ENCODE results near the gene CDC42EP5. TPM values are rescaled to one million over a fixed set of nuclear protein-coding genes. Genes with fewer than 3 reads are reported as not detected.

CDC42EP5 gene
- total RNA-seq, 1 donor from 2014 or later: 153 TPM

GRCh38 chr19:54462655-54463530, 10.2 kb downstream of the CDC42EP5 start:
- intact Hi-C loops (cut with DNase I): loop anchor here (1.0 to 10.0 kb wide), 7 partner anchors 14 to 1131 kb away; partner anchors contain the start of genes LENG8, NDUFA3, OSCAR and PPP6R1
- H3K4me1 ChIP-seq: peaks cover 14 to 20% of the 10 kb centered on the region in 2 donors
- H3K4me3 ChIP-seq: peak overlapping the region; percentile 71 to 79
- peak overlapping the region; percentile 97 for H3K27ac ChIP-seq
- H3K9me3 ChIP-seq: no peaks in the 10 kb centered on the region
- TF ChIP-seq CTCF (IDR thresholded peaks at IDR 0.05): peak in 2 of 3 experiments; percentile 4 to 23
- peaks cover 36 to 42% of the 10 kb centered on the region in 2 donors for H3K36me3 ChIP-seq
- peak in 1 of 2 donors; percentile 88 for DNase-seq (ENCODE audit: low spot score in 2 of 2)
- no peaks in the 10 kb centered on the region for H3K27me3 ChIP-seq

GRCh38 chr19:54462047-54462654, 10.9 kb downstream of the CDC42EP5 start:
- DNase-seq (ENCODE audit: low spot score in 2 of 2): peak in 1 of 2 donors; percentile 62
- Histone ChIP-seq H3K27me3 (no peaks in the 10 kb centered on the region), H3K27ac (peak overlapping the region; percentile 97), H3K4me3 (peak overlapping the region; percentile 71 to 79), H3K9me3 (no peaks in the 10 kb centered on the region), H3K4me1 (peaks cover 14 to 20% of the 10 kb centered on the region in 2 donors), H3K36me3 (peaks cover 43 to 49% of the 10 kb centered on the region in 2 donors)
- TF ChIP-seq CTCF (IDR thresholded peaks at IDR 0.05): no peak
- intact Hi-C loops (cut with DNase I): loop anchor here (5.0 to 10.0 kb wide), 6 partner anchors 270 to 1130 kb away; partner anchors contain the start of genes NDUFA3, OSCAR, PPP6R1 and TSEN34

DNA sequence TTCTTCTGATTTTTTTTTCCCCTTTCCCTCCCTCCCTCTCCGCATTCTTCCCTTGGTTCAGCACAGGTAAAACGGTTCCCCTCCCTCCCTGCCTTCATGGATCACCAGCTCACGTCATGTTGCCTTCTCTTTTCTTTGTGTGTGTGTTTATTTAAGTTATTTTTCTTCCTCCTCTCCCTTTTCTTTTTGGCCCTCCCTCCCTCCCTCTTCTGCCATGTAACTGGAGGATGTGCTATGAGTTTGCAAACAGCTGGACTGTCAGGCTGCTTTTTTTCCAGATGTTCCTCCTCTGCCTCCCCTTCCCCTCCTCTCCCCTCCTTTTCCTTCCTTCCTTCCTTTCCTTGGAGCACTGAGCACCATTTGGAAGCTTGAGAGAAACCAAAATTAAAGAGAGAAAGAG, 11.5 kb downstream of the CDC42EP5 start:
- H3K9me3 ChIP-seq: no peaks in the 10 kb centered on the region
- H3K27ac ChIP-seq: peak overlapping the region; percentile 97
- no peak overlapping the region for H3K4me3 ChIP-seq
- intact Hi-C loops (cut with DNase I): loop anchor here (5.0 to 10.0 kb wide), 6 partner anchors 269 to 1129 kb away; partner anchors contain the start of genes NDUFA3, OSCAR, PPP6R1 and TSEN34
- peaks cover 14 to 20% of the 10 kb centered on the region in 2 donors for H3K4me1 ChIP-seq
- H3K27me3 ChIP-seq: no peaks in the 10 kb centered on the region
- peak in 1 of 2 donors; percentile 56 for DNase-seq (ENCODE audit: low spot score in 2 of 2)
- no peak for TF ChIP-seq CTCF (IDR thresholded peaks at IDR 0.05)
- peaks cover 49 to 55% of the 10 kb centered on the region in 2 donors for H3K36me3 ChIP-seq

DNA sequence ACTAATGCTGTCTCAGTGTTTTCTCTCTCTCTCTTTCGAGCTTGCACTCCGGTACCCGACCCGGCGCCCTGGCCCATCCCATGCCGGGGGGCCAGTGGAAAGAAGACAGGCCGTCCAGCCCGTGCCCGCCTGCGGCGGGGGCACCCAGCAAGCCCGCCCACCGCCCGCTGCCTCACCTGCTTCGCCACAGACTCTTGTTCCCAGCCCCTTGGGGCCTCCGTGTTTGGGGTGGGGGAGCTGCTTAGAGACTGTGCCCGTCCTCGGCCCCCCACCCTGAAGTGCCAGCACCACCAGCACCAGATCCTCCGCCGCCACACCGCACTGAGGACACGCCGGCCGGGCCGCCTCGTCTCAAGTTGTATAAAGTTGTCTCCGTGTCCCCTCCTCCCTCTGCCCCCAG, 11.9 kb downstream of the CDC42EP5 start:
- peaks cover 53 to 59% of the 10 kb centered on the region in 2 donors for H3K36me3 ChIP-seq
- peaks cover 14 to 20% of the 10 kb centered on the region in 2 donors for H3K4me1 ChIP-seq
- H3K27me3 ChIP-seq: no peaks in the 10 kb centered on the region
- no peak overlapping the region for H3K4me3 ChIP-seq
- no peak for TF ChIP-seq CTCF (IDR thresholded peaks at IDR 0.05)
- DNase-seq (ENCODE audit: low spot score in 2 of 2): no peak
- intact Hi-C loops (cut with DNase I): loop anchor here (5.0 to 10.0 kb wide), 6 partner anchors 269 to 1129 kb away; partner anchors contain the start of genes NDUFA3, OSCAR, PPP6R1 and TSEN34
- peak overlapping the region in 1 of 2 donors; percentile 97 for H3K27ac ChIP-seq
- H3K9me3 ChIP-seq: no peaks in the 10 kb centered on the region

- Histone ChIP-seq H3K36me3 (peaks cover 61 to 66% of the 10 kb centered on the region in 2 donors), H3K27ac (no peak overlapping the region), H3K9me3 (no peaks in the 10 kb centered on the region), H3K4me1 (peaks cover 14 to 20% of the 10 kb centered on the region in 2 donors), H3K4me3 (no peak overlapping the region), H3K27me3 (no peaks in the 10 kb centered on the region)
- no peak for TF ChIP-seq CTCF (IDR thresholded peaks at IDR 0.05)
- intact Hi-C loops (cut with DNase I): loop anchor here (5.0 to 10.0 kb wide), 6 partner anchors 268 to 1128 kb away; partner anchors contain the start of genes NDUFA3, OSCAR, PPP6R1 and TSEN34
- no peak for DNase-seq (ENCODE audit: low spot score in 2 of 2)
Measured at GRCh38 chr19:54460230-54461005, 12.7 kb downstream of the CDC42EP5 start.

Measured in ascending aorta (tissue), 2 donors.